HepG2 (cell line): ENCODE measurements around the gene SPRY1.

ENCODE experiments used
- MYNN ChIP-seq: sonication (generic); formaldehyde crosslinking; IDR thresholded peaks from 2 replicates; pipeline ENCODE4 v1.4.0; 2020; ENCODE audit warnings: mild to moderate bottlenecking, low read depth, missing genetic modification reagents
- ZNF274 ChIP-seq: sonication (generic); formaldehyde crosslinking; IDR thresholded peaks from 2 replicates; pipeline ENCODE4 v1.5.1; 2020; ENCODE audit warnings: mild to moderate bottlenecking, missing genetic modification reagents

GRCh38 chr4:123406872-123407271 is 10.3 kb downstream of the SPRY1 start:
- TF ChIP-seq MYNN (CRISPR knock-in tag) (no peak), ZNF274 (CRISPR knock-in tag) (no peak)
